GM23338 (cell line): ENCODE results near the gene OR52M1. TPM values are rescaled to one million over a fixed set of nuclear protein-coding genes. Genes with fewer than 3 reads are reported as not detected.

Source experiments
- ATAC-seq: fragments of 200-7000 bp; cut with Tn5 transposase; 3 replicates; pipeline ENCODE4 v1.9.1; 2020
- DNase-seq: peaks from one replicate; pipeline ENCODE4 v3.0.0-alpha.2; 2015; ENCODE audit warnings: low spot score
- H2AFZ ChIP-seq: fragments of 200-600 bp; sonication (generic); 2 replicates; pipeline ENCODE4 v1.8.0; 2016; ENCODE audit warnings: antibody characterized with exemption, mild to moderate bottlenecking, moderate library complexity
- H3F3A ChIP-seq: fragments of 200-600 bp; sonication (generic); replicated peaks from 2 replicates; pipeline ENCODE4 v1.8.0; 2017; ENCODE audit warnings: antibody characterized with exemption, mixed run types, low read depth
- H3K27ac ChIP-seq: fragments of 200-600 bp; sonication (generic); 2 replicates; pipeline ENCODE4 v1.6.1; 2016; ENCODE audit warnings: low read depth
- H3K27me3 ChIP-seq: fragments of 200-600 bp; sonication (generic); 2 replicates; pipeline ENCODE4 v1.8.0; 2016; ENCODE audit warnings: mild to moderate bottlenecking, mixed run types, moderate library complexity; ENCODE audit not compliant: insufficient read depth
- H3K36me3 ChIP-seq: fragments of 200-600 bp; sonication (generic); 2 replicates; pipeline ENCODE4 v1.8.0; 2016; ENCODE audit warnings: mild to moderate bottlenecking; ENCODE audit not compliant: insufficient read depth
- H3K4me1 ChIP-seq: fragments of 200-600 bp; sonication (generic); 2 replicates; pipeline ENCODE4 v1.8.0; 2016; ENCODE audit warnings: mild to moderate bottlenecking, moderate library complexity; ENCODE audit not compliant: insufficient read depth
- H3K4me2 ChIP-seq: fragments of 200-600 bp; sonication (generic); 2 replicates; pipeline ENCODE4 v1.7.1; 2017; ENCODE audit warnings: mixed run types
- H3K4me3 ChIP-seq: fragments of 200-600 bp; sonication (generic); 2 replicates; pipeline ENCODE4 v1.6.1; 2016; ENCODE audit warnings: mixed run types
- H3K79me2 ChIP-seq: fragments of 200-600 bp; sonication (generic); replicated peaks from 2 replicates; pipeline ENCODE4 v1.8.0; 2017; ENCODE audit warnings: mild to moderate bottlenecking; ENCODE audit not compliant: insufficient read depth
- H3K9me2 ChIP-seq: fragments of 200-600 bp; sonication (generic); 2 replicates; pipeline ENCODE4 v1.8.0; 2017; ENCODE audit not compliant: insufficient read depth
- H4K20me1 ChIP-seq: fragments of 200-600 bp; sonication (generic); replicated peaks from 2 replicates; pipeline ENCODE4 v1.8.0; 2017; ENCODE audit warnings: mild to moderate bottlenecking; ENCODE audit not compliant: insufficient read depth
- H3K27ac Mint-ChIP-seq: 2 replicates; pipeline ENCODE4 v1.8.0; 2020; ENCODE audit warnings: inconsistent platforms, mild to moderate bottlenecking, moderate library complexity, mixed read lengths
- H3K27me3 Mint-ChIP-seq: 3 replicates; pipeline ENCODE4 v1.8.0; 2022; ENCODE audit warnings: low read depth, mild to moderate bottlenecking, moderate library complexity, mixed read lengths, inconsistent platforms; ENCODE audit not compliant: insufficient read depth, poor library complexity
- H3K36me3 Mint-ChIP-seq: 3 replicates; pipeline ENCODE4 v1.8.0; 2021; ENCODE audit warnings: low read depth, mild to moderate bottlenecking, inconsistent platforms, moderate library complexity, mixed read lengths
- H3K4me1 Mint-ChIP-seq: 3 replicates; pipeline ENCODE4 v1.8.0; 2020; ENCODE audit warnings: mild to moderate bottlenecking, inconsistent platforms, mixed read lengths
- H3K4me3 Mint-ChIP-seq: 3 replicates; pipeline ENCODE4 v1.8.0; 2021; ENCODE audit warnings: moderate library complexity, mild to moderate bottlenecking, inconsistent platforms, mixed read lengths
- H3K9me3 Mint-ChIP-seq: 3 replicates; pipeline ENCODE4 v1.8.0; 2020; ENCODE audit warnings: moderate library complexity, mild to moderate bottlenecking, inconsistent platforms, mixed read lengths
- JUNB ChIP-seq: IDR thresholded peaks from one replicate; pipeline ENCODE4 v1.6.1; 2016; ENCODE audit warnings: antibody characterized with exemption; ENCODE audit not compliant: unreplicated experiment
- NANOG ChIP-seq: IDR thresholded peaks from 2 replicates; pipeline ENCODE4 v1.6.1; 2016; ENCODE audit warnings: antibody characterized with exemption, borderline replicate concordance
- POLR2AphosphoS5 ChIP-seq: IDR thresholded peaks from 2 replicates; pipeline ENCODE4 v1.6.1; 2016; ENCODE audit warnings: antibody characterized with exemption, low read depth
- ZNF114 ChIP-seq: fragments of 250-450 bp; sonication (Bioruptor Pico); IDR thresholded peaks from 2 replicates; pipeline ENCODE4 v1.5.0; 2020; ENCODE audit warnings: mild to moderate bottlenecking, moderate library complexity
- ZNF331 ChIP-seq: fragments of 250-450 bp; sonication (Bioruptor Pico); IDR thresholded peaks from 2 replicates; pipeline ENCODE4 v1.5.0; 2020; ENCODE audit warnings: low read depth, mild to moderate bottlenecking, moderate library complexity
- polyA plus RNA-seq: library from polyadenylated mRNA; unstranded; fragments of >200 nt; fragmentation: Nextera tagmentation; extraction: Ambion mirVana; gene quantifications from 2 replicates; pipeline ENCODE4 v1.2.1, GENCODE V29; 2016
- total RNA-seq: library from RNA; depleted of rRNA; stranded (reverse); fragments of >200 nt; shearing (Covaris generic); gene quantifications from 2 replicates; pipeline ENCODE4 v1.2.3, GENCODE V29; 2014
- TF ChIP-seq, protein P1 (sequence below): IDR thresholded peaks from one replicate; pipeline ENCODE4 v1.6.1; 2018; ENCODE audit warnings: antibody characterized with exemption; ENCODE audit not compliant: unreplicated experiment
- TF ChIP-seq, protein P2 (sequence below), 2 experiments: fragments of 200-600 bp in 1 of 2; sonication (generic) in 1 of 2; conservative IDR thresholded peaks; 2 replicates each; pipeline versions ENCODE4 v1.5.1 to v1.6.1; 2016 to 2017; ENCODE audit warnings: antibody characterized with exemption in 2 of 2, low read depth in 2 of 2, mild to moderate bottlenecking in 2 of 2, moderate library complexity in 1 of 2
- TF ChIP-seq, protein P3 (sequence below): fragments of 250-450 bp; sonication (Bioruptor Pico); IDR thresholded peaks from 2 replicates; pipeline ENCODE4 v1.5.0; 2020; ENCODE audit warnings: mild to moderate bottlenecking, moderate library complexity

Gene OR52M1
- total and polyA plus RNA-seq, 2 experiments from 2014 or later, result not detected

DNA sequence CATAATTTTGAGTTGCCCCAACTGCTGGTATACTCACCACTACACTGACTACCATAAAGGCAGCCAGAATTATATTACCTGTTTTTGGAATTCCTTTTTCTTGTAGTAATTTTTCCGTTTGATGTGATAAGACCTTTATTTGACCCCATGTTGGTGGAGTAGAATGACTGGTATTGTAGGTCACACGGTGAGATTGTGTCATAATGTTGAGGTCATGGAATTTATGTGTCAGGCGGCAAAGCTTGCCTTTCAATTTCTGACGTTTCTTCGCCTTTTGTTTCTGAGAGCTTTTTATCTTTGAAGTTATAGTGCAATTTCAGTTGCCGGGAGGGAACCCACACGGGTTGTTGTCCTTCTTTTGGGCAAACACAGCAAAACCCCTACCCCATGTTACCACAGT, 49.5 kb upstream of the OR52M1 start:
- H3K27ac Mint-ChIP-seq, result no peak overlapping the region
- Histone ChIP-seq H4K20me1 (no peaks in the 10 kb centered on the region), H3F3A (no peaks in the 10 kb centered on the region), H3K27me3 (no peaks in the 10 kb centered on the region), H3K9me2 (no peaks in the 10 kb centered on the region), H3K79me2 (no peaks in the 10 kb centered on the region), H3K27ac (no peak overlapping the region), H3K4me3 (no peak overlapping the region), H3K4me2 (no peak overlapping the region), H3K4me1 (no peaks in the 10 kb centered on the region), H2AFZ (no peak overlapping the region), H3K36me3 (no peaks in the 10 kb centered on the region)
- H3K9me3 Mint-ChIP-seq, result peaks cover 6% of the 10 kb centered on the region; the same call in 2 of the 3 replicates
- TF ChIP-seq ZNF331 (CRISPR knock-in tag), result no peak
- TF ChIP-seq JUNB, result no peak
- no peak for TF ChIP-seq POLR2AphosphoS5
- TF ChIP-seq, protein P1, sequence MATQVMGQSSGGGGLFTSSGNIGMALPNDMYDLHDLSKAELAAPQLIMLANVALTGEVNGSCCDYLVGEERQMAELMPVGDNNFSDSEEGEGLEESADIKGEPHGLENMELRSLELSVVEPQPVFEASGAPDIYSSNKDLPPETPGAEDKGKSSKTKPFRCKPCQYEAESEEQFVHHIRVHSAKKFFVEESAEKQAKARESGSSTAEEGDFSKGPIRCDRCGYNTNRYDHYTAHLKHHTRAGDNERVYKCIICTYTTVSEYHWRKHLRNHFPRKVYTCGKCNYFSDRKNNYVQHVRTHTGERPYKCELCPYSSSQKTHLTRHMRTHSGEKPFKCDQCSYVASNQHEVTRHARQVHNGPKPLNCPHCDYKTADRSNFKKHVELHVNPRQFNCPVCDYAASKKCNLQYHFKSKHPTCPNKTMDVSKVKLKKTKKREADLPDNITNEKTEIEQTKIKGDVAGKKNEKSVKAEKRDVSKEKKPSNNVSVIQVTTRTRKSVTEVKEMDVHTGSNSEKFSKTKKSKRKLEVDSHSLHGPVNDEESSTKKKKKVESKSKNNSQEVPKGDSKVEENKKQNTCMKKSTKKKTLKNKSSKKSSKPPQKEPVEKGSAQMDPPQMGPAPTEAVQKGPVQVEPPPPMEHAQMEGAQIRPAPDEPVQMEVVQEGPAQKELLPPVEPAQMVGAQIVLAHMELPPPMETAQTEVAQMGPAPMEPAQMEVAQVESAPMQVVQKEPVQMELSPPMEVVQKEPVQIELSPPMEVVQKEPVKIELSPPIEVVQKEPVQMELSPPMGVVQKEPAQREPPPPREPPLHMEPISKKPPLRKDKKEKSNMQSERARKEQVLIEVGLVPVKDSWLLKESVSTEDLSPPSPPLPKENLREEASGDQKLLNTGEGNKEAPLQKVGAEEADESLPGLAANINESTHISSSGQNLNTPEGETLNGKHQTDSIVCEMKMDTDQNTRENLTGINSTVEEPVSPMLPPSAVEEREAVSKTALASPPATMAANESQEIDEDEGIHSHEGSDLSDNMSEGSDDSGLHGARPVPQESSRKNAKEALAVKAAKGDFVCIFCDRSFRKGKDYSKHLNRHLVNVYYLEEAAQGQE, result no peak
- no peak for TF ChIP-seq ZNF114 (CRISPR knock-in tag)
- no peak for TF ChIP-seq NANOG
- TF ChIP-seq, protein P2, sequence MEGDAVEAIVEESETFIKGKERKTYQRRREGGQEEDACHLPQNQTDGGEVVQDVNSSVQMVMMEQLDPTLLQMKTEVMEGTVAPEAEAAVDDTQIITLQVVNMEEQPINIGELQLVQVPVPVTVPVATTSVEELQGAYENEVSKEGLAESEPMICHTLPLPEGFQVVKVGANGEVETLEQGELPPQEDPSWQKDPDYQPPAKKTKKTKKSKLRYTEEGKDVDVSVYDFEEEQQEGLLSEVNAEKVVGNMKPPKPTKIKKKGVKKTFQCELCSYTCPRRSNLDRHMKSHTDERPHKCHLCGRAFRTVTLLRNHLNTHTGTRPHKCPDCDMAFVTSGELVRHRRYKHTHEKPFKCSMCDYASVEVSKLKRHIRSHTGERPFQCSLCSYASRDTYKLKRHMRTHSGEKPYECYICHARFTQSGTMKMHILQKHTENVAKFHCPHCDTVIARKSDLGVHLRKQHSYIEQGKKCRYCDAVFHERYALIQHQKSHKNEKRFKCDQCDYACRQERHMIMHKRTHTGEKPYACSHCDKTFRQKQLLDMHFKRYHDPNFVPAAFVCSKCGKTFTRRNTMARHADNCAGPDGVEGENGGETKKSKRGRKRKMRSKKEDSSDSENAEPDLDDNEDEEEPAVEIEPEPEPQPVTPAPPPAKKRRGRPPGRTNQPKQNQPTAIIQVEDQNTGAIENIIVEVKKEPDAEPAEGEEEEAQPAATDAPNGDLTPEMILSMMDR (conservative IDR thresholded peaks at IDR 0.05; ENCODE audit: low read depth in 2 of 2), result no peak
- peaks cover 3% of the 10 kb centered on the region; the same call in 1 of the 3 replicates for H3K36me3 Mint-ChIP-seq
- no peaks in the 10 kb centered on the region for H3K4me1 Mint-ChIP-seq
- DNase-seq (no peak), ATAC-seq (no peak)
- no peaks in the 10 kb centered on the region for H3K27me3 Mint-ChIP-seq
- H3K4me3 Mint-ChIP-seq, result no peak overlapping the region

DNA sequence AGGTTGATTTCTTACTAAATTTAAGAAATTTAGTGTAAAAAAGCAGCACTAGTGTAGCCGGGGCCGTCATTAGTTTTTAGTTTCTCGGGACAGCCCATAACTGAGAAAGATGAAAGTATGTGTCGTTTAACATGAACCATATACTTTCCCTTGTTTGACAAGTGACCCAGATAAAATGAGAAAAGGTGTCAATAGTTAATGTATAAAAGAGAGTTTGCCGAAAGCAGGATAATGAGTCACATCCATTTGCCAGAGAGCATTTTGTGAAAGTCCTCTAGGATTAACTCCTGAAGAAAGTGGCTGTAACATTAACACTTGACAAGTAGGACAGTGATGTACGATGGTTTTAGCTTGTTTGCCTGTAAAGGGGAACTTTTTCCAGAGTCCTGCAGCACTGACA, 49.0 kb upstream of the OR52M1 start:
- no peak for DNase-seq
- Histone ChIP-seq H4K20me1 (no peaks in the 10 kb centered on the region), H3K4me2 (no peak overlapping the region), H3K79me2 (no peaks in the 10 kb centered on the region), H3K27me3 (no peaks in the 10 kb centered on the region), H2AFZ (no peak overlapping the region), H3F3A (no peaks in the 10 kb centered on the region), H3K4me3 (no peak overlapping the region), H3K36me3 (no peaks in the 10 kb centered on the region), H3K27ac (no peak overlapping the region), H3K4me1 (no peaks in the 10 kb centered on the region), H3K9me2 (no peaks in the 10 kb centered on the region)
- H3K4me1 Mint-ChIP-seq, result no peaks in the 10 kb centered on the region
- no peaks in the 10 kb centered on the region for H3K27me3 Mint-ChIP-seq
- H3K4me3 Mint-ChIP-seq, result no peak overlapping the region
- H3K27ac Mint-ChIP-seq, result no peak overlapping the region
- H3K36me3 Mint-ChIP-seq, result peaks cover 3% of the 10 kb centered on the region; the same call in 1 of the 3 replicates
- peaks cover 6% of the 10 kb centered on the region; the same call in 2 of the 3 replicates for H3K9me3 Mint-ChIP-seq
- ATAC-seq, result no peak
- TF ChIP-seq, protein P3, sequence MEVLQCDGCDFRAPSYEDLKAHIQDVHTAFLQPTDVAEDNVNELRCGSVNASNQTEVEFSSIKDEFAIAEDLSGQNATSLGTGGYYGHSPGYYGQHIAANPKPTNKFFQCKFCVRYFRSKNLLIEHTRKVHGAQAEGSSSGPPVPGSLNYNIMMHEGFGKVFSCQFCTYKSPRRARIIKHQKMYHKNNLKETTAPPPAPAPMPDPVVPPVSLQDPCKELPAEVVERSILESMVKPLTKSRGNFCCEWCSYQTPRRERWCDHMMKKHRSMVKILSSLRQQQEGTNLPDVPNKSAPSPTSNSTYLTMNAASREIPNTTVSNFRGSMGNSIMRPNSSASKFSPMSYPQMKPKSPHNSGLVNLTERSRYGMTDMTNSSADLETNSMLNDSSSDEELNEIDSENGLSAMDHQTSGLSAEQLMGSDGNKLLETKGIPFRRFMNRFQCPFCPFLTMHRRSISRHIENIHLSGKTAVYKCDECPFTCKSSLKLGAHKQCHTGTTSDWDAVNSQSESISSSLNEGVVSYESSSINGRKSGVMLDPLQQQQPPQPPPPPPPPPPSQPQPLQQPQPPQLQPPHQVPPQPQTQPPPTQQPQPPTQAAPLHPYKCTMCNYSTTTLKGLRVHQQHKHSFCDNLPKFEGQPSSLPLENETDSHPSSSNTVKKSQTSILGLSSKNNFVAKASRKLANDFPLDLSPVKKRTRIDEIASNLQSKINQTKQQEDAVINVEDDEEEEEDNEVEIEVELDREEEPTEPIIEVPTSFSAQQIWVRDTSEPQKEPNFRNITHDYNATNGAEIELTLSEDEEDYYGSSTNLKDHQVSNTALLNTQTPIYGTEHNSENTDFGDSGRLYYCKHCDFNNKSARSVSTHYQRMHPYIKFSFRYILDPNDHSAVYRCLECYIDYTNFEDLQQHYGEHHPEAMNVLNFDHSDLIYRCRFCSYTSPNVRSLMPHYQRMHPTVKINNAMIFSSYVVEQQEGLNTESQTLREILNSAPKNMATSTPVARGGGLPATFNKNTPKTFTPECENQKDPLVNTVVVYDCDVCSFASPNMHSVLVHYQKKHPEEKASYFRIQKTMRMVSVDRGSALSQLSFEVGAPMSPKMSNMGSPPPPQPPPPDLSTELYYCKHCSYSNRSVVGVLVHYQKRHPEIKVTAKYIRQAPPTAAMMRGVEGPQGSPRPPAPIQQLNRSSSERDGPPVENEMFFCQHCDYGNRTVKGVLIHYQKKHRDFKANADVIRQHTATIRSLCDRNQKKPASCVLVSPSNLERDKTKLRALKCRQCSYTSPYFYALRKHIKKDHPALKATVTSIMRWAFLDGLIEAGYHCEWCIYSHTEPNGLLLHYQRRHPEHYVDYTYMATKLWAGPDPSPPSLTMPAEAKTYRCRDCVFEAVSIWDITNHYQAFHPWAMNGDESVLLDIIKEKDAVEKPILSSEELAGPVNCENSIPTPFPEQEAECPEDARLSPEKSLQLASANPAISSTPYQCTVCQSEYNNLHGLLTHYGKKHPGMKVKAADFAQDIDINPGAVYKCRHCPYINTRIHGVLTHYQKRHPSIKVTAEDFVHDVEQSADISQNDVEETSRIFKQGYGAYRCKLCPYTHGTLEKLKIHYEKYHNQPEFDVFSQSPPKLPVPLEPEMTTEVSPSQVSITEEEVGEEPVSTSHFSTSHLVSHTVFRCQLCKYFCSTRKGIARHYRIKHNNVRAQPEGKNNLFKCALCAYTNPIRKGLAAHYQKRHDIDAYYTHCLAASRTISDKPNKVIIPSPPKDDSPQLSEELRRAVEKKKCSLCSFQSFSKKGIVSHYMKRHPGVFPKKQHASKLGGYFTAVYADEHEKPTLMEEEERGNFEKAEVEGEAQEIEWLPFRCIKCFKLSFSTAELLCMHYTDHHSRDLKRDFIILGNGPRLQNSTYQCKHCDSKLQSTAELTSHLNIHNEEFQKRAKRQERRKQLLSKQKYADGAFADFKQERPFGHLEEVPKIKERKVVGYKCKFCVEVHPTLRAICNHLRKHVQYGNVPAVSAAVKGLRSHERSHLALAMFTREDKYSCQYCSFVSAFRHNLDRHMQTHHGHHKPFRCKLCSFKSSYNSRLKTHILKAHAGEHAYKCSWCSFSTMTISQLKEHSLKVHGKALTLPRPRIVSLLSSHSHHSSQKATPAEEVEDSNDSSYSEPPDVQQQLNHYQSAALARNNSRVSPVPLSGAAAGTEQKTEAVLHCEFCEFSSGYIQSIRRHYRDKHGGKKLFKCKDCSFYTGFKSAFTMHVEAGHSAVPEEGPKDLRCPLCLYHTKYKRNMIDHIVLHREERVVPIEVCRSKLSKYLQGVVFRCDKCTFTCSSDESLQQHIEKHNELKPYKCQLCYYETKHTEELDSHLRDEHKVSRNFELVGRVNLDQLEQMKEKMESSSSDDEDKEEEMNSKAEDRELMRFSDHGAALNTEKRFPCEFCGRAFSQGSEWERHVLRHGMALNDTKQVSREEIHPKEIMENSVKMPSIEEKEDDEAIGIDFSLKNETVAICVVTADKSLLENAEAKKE (CRISPR knock-in tag), result no peak
- TF ChIP-seq, protein P2 (conservative IDR thresholded peaks at IDR 0.05; ENCODE audit: low read depth in 2 of 2), result no peak
